GM12878 (cell line): ENCODE results near the gene NOVA1. TPM values are rescaled to one million over a fixed set of nuclear protein-coding genes. Genes with fewer than 3 reads are reported as not detected.
"Not testable (repeated sequence)": the region's sequence is repeated elsewhere in the genome, so short reads cannot be mapped to it uniquely, and the experiment has no call there.

Experiments used
- ATAC-seq: fragments of 200-7000 bp; cut with Tn5 transposase; 3 replicates; pipeline ENCODE4 v1.9.1; 2020; ENCODE audit warnings: mild to moderate bottlenecking, moderate library complexity
- Bru-seq: library from RNA; stranded (reverse); fragments of 400-500 nt; gene quantifications from one replicate; lab custom pipeline; 2021; lab: Mats Ljungman, UMichigan
- BruChase-seq, 2 experiments: library from RNA; stranded (reverse); fragments of 400-500 nt; gene quantifications; one replicate each; lab custom pipeline; 2021; lab: Mats Ljungman, UMichigan
- BruUV-seq: library from RNA; stranded (reverse); fragments of 400-500 nt; replicated peaks from 2 replicates; lab custom pipeline; 2021; lab: Mats Ljungman, UMichigan
- CTCF ChIA-PET: fragments of 300-600 bp; sonication (Branson Sonifier 250); formaldehyde crosslinking; extraction: SDS; loops from one replicate; lab custom pipeline; 2021; ENCODE audit warnings: inconsistent platforms; lab: Yijun Ruan, JAX
- POLR2A ChIA-PET: fragments of 350-600 bp; formaldehyde crosslinking; extraction: SDS; loops from one replicate; lab custom pipeline; 2021; ENCODE audit warnings: inconsistent platforms; lab: Charles Lee
- RAD21 ChIA-PET: fragments of 300-600 bp; sonication (Branson Sonifier 250); formaldehyde crosslinking; loops from one replicate; lab custom pipeline; 2023; ENCODE audit warnings: antibody characterized with exemption; ENCODE audit not compliant: unreplicated experiment; lab: Charles Lee
- SMC1A ChIA-PET: fragments of 300-600 bp; sonication (Branson Sonifier 250); formaldehyde crosslinking; loops from one replicate; lab custom pipeline; 2023; ENCODE audit not compliant: unreplicated experiment, uncharacterized antibody; lab: Charles Lee
- DNase-seq: peaks from one replicate; pipeline ENCODE4 v3.0.0-alpha.2; 2011; ENCODE audit warnings: low read depth, low spot score
- FAIRE-seq: peaks from 3 replicates; lab custom pipeline; 2011; peaks lifted over from hg19 to GRCh38; lab: Jason Lieb, UNC
- H2AFZ ChIP-seq: 2 replicates; pipeline ENCODE4 v1.6.0; 2011; ENCODE audit warnings: low read depth, low read length, control low read depth; ENCODE audit not compliant: control insufficient read depth
- H3K27ac ChIP-seq: 2 replicates; pipeline ENCODE4 v1.5.1; 2011; ENCODE audit warnings: control low read depth; ENCODE audit not compliant: control insufficient read depth, insufficient read depth
- H3K27me3 ChIP-seq, 2 experiments: replicated peaks in 1 of 2; 2 replicates each; pipeline versions ENCODE4 v1.6.0 to v1.6.1; 2011; ENCODE audit warnings: low read length in 1 of 2; ENCODE audit not compliant: control insufficient read depth in 2 of 2, insufficient read depth in 2 of 2
- H3K36me3 ChIP-seq, 2 experiments: 2 replicates each; pipeline ENCODE4 v1.5.1; 2011; ENCODE audit warnings: low read length in 1 of 2; ENCODE audit not compliant: control insufficient read depth in 2 of 2, insufficient read depth in 2 of 2
- H3K4me1 ChIP-seq: 2 replicates; pipeline ENCODE4 v1.6.1; 2011; ENCODE audit warnings: mild to moderate bottlenecking, low read length, moderate library complexity, mixed read lengths; ENCODE audit not compliant: control insufficient read depth, insufficient read depth
- H3K4me2 ChIP-seq: 2 replicates; pipeline ENCODE4 v1.6.0; 2011; ENCODE audit warnings: control low read depth; ENCODE audit not compliant: control insufficient read depth, insufficient read depth
- H3K4me3 ChIP-seq: fragments of 200-600 bp; sonication (generic); 2 replicates; pipeline ENCODE4 v1.5.1; 2016
- H3K79me2 ChIP-seq: 2 replicates; pipeline ENCODE4 v1.6.0; 2011; ENCODE audit warnings: low read length; ENCODE audit not compliant: control insufficient read depth, insufficient read depth
- H3K9ac ChIP-seq: 2 replicates; pipeline ENCODE4 v1.8.0; 2011; ENCODE audit warnings: low read length, control low read depth, mixed read lengths; ENCODE audit not compliant: control insufficient read depth, insufficient read depth
- H3K9me3 ChIP-seq: replicated peaks from 3 replicates; pipeline ENCODE4 v1.5.1; 2011; ENCODE audit warnings: mild to moderate bottlenecking, low read length; ENCODE audit not compliant: control insufficient read depth, insufficient read depth
- H4K20me1 ChIP-seq: 2 replicates; pipeline ENCODE4 v1.6.0; 2011; ENCODE audit not compliant: control insufficient read depth, insufficient read depth
- ATF7 ChIP-seq: fragments of 450-650 bp; IDR thresholded peaks from 2 replicates; pipeline ENCODE4 v1.6.1; 2016; ENCODE audit warnings: low read depth, mild to moderate bottlenecking
- FOXK2 ChIP-seq: fragments of 450-650 bp; IDR thresholded peaks from 2 replicates; pipeline ENCODE4 v1.6.1; 2017; ENCODE audit warnings: mild to moderate bottlenecking, moderate library complexity
- NFIC ChIP-seq: IDR thresholded peaks from 2 replicates; pipeline ENCODE4 v1.6.1; 2012; ENCODE audit warnings: low read depth, mild to moderate bottlenecking, inconsistent platforms, low read length, moderate library complexity
- NFXL1 ChIP-seq: fragments of 450-650 bp; IDR thresholded peaks from 2 replicates; pipeline ENCODE4 v1.6.1; 2017; ENCODE audit warnings: antibody characterized with exemption, mild to moderate bottlenecking, borderline replicate concordance
- RCOR1 ChIP-seq: conservative IDR thresholded peaks from 2 replicates; pipeline ENCODE4 v1.6.1; 2012; ENCODE audit warnings: low read depth, low read length, improper control_type of control experiment
- SMAD5 ChIP-seq: IDR thresholded peaks from 2 replicates; pipeline ENCODE4 v1.6.1; 2016; ENCODE audit warnings: antibody characterized with exemption, low read depth
- WGBS: methylation state at CpG from one replicate; pipeline ENCODE4 v1.1.6; 2016; ENCODE audit warnings: low lambda C conversion rate; ENCODE audit not compliant: insufficient replicate concordance, insufficient coverage; ENCODE audit errors: missing lambda C conversion rate; 5-methylcytosine and 5-hydroxymethylcytosine counted together
- in situ Hi-C: fragments of 300-500 bp; cut with MboI; formaldehyde crosslinking; loops from 9 replicates; pipeline ENCODE4 v1.14.3; 2018; ENCODE audit warnings: mixed read lengths
- intact Hi-C: fragments of 100-400 bp; cut with micrococcal nuclease; formaldehyde crosslinking; loops from one replicate; pipeline ENCODE4 v1.14.2; 2022; ENCODE audit not compliant: unreplicated experiment
- long read RNA-seq, 2 experiments: library from polyadenylated mRNA; unstranded; transcript quantifications; one replicate each; pipeline ENCODE4 v2.0.0, GENCODE V29; 2019 to 2020
- polyA minus RNA-seq, 3 experiments: library from RNA; depleted of rRNA, polyadenylated mRNA; stranded (reverse); fragments of >200 nt; gene quantifications; 2 replicates each; pipeline ENCODE4 v1.2.3, GENCODE V29; 2011
- polyA plus RNA-seq, 11 experiments: library from polyadenylated mRNA; depleted of rRNA in 4 of 11; unstranded in 6 of 11; stranded (reverse) in 5 of 11; fragments of >200 nt; fragmentation: Nextera tagmentation in 4 of 11; fragmentation: Illumina TruSeq in 1 of 11; extraction: Ambion mirVana in 4 of 11; extraction: Trizol in 1 of 11; gene quantifications; 1 replicate in 1 of 11; 2 replicates in 10 of 11; pipeline versions ENCODE4 v1.2.1 to v1.2.3, GENCODE V29; 2011 to 2016; ENCODE audit warnings: inconsistent platforms in 2 of 11, missing spikeins in 2 of 11, low read depth in 1 of 11
- total RNA-seq, 4 experiments: library from RNA; depleted of rRNA in 3 of 4; stranded (reverse); fragments of >200 nt in 3 of 4; fragmentation: Illumina TruSeq in 1 of 4; extraction: Trizol in 1 of 4; gene quantifications; 2 replicates each; pipeline versions ENCODE4 v1.2.1 to v1.2.3, GENCODE V29; 2013 to 2021

Gene NOVA1, protein sequence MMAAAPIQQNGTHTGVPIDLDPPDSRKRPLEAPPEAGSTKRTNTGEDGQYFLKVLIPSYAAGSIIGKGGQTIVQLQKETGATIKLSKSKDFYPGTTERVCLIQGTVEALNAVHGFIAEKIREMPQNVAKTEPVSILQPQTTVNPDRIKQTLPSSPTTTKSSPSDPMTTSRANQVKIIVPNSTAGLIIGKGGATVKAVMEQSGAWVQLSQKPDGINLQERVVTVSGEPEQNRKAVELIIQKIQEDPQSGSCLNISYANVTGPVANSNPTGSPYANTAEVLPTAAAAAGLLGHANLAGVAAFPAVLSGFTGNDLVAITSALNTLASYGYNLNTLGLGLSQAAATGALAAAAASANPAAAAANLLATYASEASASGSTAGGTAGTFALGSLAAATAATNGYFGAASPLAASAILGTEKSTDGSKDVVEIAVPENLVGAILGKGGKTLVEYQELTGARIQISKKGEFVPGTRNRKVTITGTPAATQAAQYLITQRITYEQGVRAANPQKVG
- not detected in 2 replicates for total RNA-seq (2013; cell fraction: nucleolus; rRNA removed)
- total RNA-seq (2014; rRNA removed) (not detected in 2 replicates), total RNA-seq (2014; rRNA removed; fragmentation: Illumina TruSeq; extraction: Trizol) (not detected in 2 replicates), total RNA-seq (2021) (not detected in 2 replicates), polyA plus RNA-seq (2011; rRNA removed) (0.36 and 0.41 TPM in 2 replicates), polyA plus RNA-seq (2014; fragmentation: Illumina TruSeq; extraction: Trizol) (not detected in 2 replicates), polyA plus RNA-seq (2014; fragmentation: Nextera tagmentation; extraction: Ambion mirVana) (not detected), polyA plus RNA-seq (2014; rRNA removed) (not detected in 2 replicates), polyA plus RNA-seq (2016; fragmentation: Nextera tagmentation; extraction: Ambion mirVana) (under 1 TPM in 1 of 2 experiments, not detected in 1; 0.05 TPM), polyA minus RNA-seq (2011; rRNA and poly(A)+ RNA removed) (0.44 and 1.4 TPM in 2 replicates), Bru-seq, nascent RNA (percentile 3 among the genes with signal in this experiment), BruChase-seq, experiment 1, labeled RNA remaining after a 6-hour chase (percentile 5 among the genes with signal in this experiment), BruChase-seq, experiment 2, labeled RNA remaining after a 2-hour chase (percentile 2 among the genes with signal in this experiment)
- not detected for polyA plus RNA-seq (2011; ENCODE audit: low read depth)
- polyA plus RNA-seq (2011; cell fraction: cytosol; rRNA removed), result 0.05 and 0.21 TPM in 2 replicates
- polyA plus RNA-seq (2011; cell fraction: nucleus; rRNA removed), result 0.35 and 0.42 TPM in 2 replicates
- 0.03 TPM in 1 of 2 replicates, not detected in the other for polyA plus RNA-seq (2012)
- polyA minus RNA-seq (2011; cell fraction: cytosol; rRNA and poly(A)+ RNA removed), result not detected in 2 replicates
- polyA minus RNA-seq (2011; cell fraction: nucleus; rRNA and poly(A)+ RNA removed), result 0.48 and 2.4 TPM in 2 replicates
- long read RNA-seq, experiment 1, result 0 reads
- long read RNA-seq, experiment 2, result 0 reads

DNA sequence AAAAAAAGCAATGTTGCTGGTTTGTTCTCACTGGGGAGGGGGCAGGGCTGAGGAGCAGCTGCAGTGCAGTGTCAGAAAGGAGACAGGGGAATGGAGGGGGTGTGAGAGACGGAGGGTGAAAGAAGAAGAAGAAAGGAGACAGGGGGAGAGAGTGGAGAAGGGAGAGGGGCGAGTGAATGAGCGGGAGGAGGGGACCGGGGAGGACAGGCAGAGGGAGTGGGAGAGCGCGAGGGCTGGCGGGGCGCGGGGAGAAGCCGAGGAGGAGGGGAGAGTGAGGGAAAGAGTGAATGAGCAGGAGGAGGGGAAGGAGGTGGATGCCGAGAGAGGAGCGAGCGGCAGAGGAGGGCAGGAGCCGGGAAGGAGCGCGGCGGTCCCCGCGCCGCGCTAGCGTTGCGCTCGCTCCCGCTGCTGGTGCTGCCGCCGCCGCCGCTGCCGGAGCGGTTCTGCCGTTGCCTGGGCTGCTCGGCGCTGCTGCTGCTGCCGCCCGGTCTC is at the start of gene NOVA1:
Gene NOVA1, minus strand, starts transcription at position 445 of the 492 bp plus-strand sequence. CDS start 597 bp downstream, outside the sequence.
- POLR2A ChIA-PET, result no interaction called here
- no TSS peak for BruUV-seq
- no peak within 1 kb of the TSS for H3K4me3 ChIP-seq
- no peak within 1 kb of the TSS for H3K9ac ChIP-seq
- WGBS, result 13% methylated on average over 1 of the region's 36 CpGs
- no peaks in the 10 kb centered on the region for H4K20me1 ChIP-seq
- intact Hi-C loops, result no loop called here
- no peak within 1 kb of the TSS for H3K27ac ChIP-seq
- no peaks in the 10 kb centered on the region for H3K27me3 ChIP-seq
- no peaks in the 10 kb centered on the region for H3K36me3 ChIP-seq
- FAIRE-seq (no peak), DNase-seq (no peak), ATAC-seq (no peak)
- H3K9me3 ChIP-seq, result no peaks in the 10 kb centered on the region; the same call in 2 of the 3 replicates
- in situ Hi-C loops, result no loop called here
- CTCF ChIA-PET, result no interaction called here
- RAD21 ChIA-PET, result no interaction called here
- H3K4me1 ChIP-seq, result no peaks in the 10 kb centered on the region
- TF ChIP-seq NFXL1 (no peak), SMAD5 (no peak), ATF7 (no peak), FOXK2 (0 out of 2 replicates have a peak, but pooled peaks have one; percentile 25), NFIC (no peak), RCOR1 (no peak)
- no peak within 1 kb of the TSS for H3K4me2 ChIP-seq
- no peak within 1 kb of the TSS for H2AFZ ChIP-seq
- no peaks in the 10 kb centered on the region for H3K79me2 ChIP-seq
- SMC1A ChIA-PET, result no interaction called here

- BruUV-seq, result not testable (repeated sequence)
These were observed 47.2 kb upstream of the NOVA1 start for GRCh38 chr14:26645057-26645456.

More at GRCh38 chr14:26645057-26645456, 47.2 kb upstream of the NOVA1 start:
- H3K27me3 ChIP-seq, intact Hi-C loops, DNase-seq, H3K9me3 ChIP-seq, H3K4me1 ChIP-seq, H3K4me3 ChIP-seq, POLR2A ChIA-PET, H3K79me2 ChIP-seq, H3K9ac ChIP-seq, H3K27ac ChIP-seq, SMC1A ChIA-PET, H3K36me3 ChIP-seq, FAIRE-seq, ATAC-seq, H4K20me1 ChIP-seq, H2AFZ ChIP-seq, in situ Hi-C loops, H3K4me2 ChIP-seq, RAD21 ChIA-PET: not testable (repeated sequence)
- CTCF ChIA-PET, result interaction anchor here (1.4 kb wide), 1 partner anchor 251 kb away, joined by 3 read pairs; no protein-coding TSS in a partner anchor
- 26% methylated on average over 5 of the region's 5 CpGs for WGBS
